MCF 10A (cell line): ENCODE data around the gene DCTN3. TPM values are rescaled to one million over a fixed set of nuclear protein-coding genes. Genes with fewer than 3 reads are reported as not detected.

Source experiments
- BruUV-seq: library from RNA; stranded (reverse); fragments of 400-500 nt; replicated peaks from 2 replicates; lab custom pipeline; 2021; lab: Mats Ljungman, UMichigan
- CTCF ChIA-PET: fragments of 300-600 bp; sonication (Branson Sonifier 250); formaldehyde crosslinking; extraction: SDS; loops from one replicate; lab custom pipeline; 2021; ENCODE audit warnings: antibody characterized with exemption, inconsistent platforms; lab: Yijun Ruan, JAX
- POLR2A ChIA-PET: fragments of 300-600, 350-650 bp; sonication (Branson Sonifier 250); formaldehyde crosslinking; extraction: SDS; loops from one replicate; lab custom pipeline; 2020; ENCODE audit warnings: antibody characterized with exemption, inconsistent platforms; lab: Yijun Ruan, JAX
- DNase-seq: peaks from one replicate; pipeline ENCODE4 v3.0.0-alpha.2; 2018; ENCODE audit not compliant: unreplicated experiment
- H3K27ac Mint-ChIP-seq: one replicate; pipeline ENCODE4 v1.8.0; 2022; ENCODE audit warnings: mild to moderate bottlenecking, low read depth, mixed read lengths; ENCODE audit not compliant: unreplicated experiment
- H3K27me3 Mint-ChIP-seq: one replicate; pipeline ENCODE4 v1.8.0; 2022; ENCODE audit warnings: mixed read lengths; ENCODE audit not compliant: insufficient read depth, unreplicated experiment
- H3K36me3 Mint-ChIP-seq: one replicate; pipeline ENCODE4 v1.8.0; 2022; ENCODE audit warnings: mild to moderate bottlenecking, moderate library complexity, mixed read lengths; ENCODE audit not compliant: insufficient read depth, unreplicated experiment
- H3K4me1 Mint-ChIP-seq: one replicate; pipeline ENCODE4 v1.8.0; 2022; ENCODE audit warnings: mixed read lengths; ENCODE audit not compliant: insufficient read depth, unreplicated experiment
- H3K4me3 Mint-ChIP-seq: one replicate; pipeline ENCODE4 v1.8.0; 2022; ENCODE audit warnings: mild to moderate bottlenecking, moderate library complexity, mixed read lengths; ENCODE audit not compliant: unreplicated experiment
- H3K9me3 Mint-ChIP-seq: one replicate; pipeline ENCODE4 v1.8.0; 2022; ENCODE audit warnings: mixed read lengths; ENCODE audit not compliant: unreplicated experiment
- intact Hi-C: fragments of 100-400 bp; cut with micrococcal nuclease; formaldehyde crosslinking; loops from 2 replicates; pipeline ENCODE4 v1.14.1; 2022
- total RNA-seq: library from RNA; stranded (reverse); gene quantifications from 2 replicates; pipeline ENCODE4 v1.2.3, GENCODE V29; 2022
- TF ChIP-seq, protein P1 (sequence below): fragments of 200-600 bp; IDR thresholded peaks from one replicate; pipeline ENCODE4 v1.8.0; 2022; ENCODE audit warnings: antibody characterized with exemption, mild to moderate bottlenecking; ENCODE audit not compliant: unreplicated experiment

The DCTN3 gene
- total RNA-seq, 1 experiment from 2014 or later, result 88.5 TPM

DNA sequence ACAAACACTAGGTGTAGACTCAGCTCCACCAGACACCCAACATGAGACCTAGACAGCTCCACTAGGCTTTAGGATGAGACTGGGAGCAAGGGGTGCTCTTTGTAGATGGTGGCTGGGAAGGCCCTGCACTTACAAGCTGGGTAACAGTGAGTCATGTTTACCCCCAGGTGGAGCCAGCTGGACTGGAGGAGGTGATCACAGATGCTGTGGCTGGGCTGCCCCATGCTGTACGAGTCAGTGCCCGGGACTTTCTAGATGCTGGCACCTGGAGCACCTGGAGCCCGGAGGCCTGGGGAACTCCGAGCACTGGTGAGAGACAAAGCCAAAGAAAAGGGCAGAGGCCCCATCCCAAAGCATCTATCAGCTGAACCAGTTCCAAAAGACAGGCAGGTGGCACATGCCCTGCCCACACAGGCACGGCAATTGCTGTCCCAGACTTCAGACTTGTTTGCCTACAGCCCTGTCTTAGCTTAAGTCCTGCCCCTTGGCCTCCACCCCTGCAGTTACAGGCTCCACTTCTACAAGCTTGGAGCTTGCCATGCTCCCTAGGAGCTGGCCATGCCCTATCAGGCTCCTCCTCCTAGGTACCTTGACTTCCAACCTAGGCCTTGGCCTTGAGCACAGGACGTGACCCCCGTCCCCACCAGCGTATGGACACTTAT is 39.4 kb upstream of the DCTN3 start:
- no TSS peak for BruUV-seq
- peak; percentile 46 for DNase-seq
- Mint-ChIP-seq H3K27me3 (no peaks in the 10 kb centered on the region), H3K4me1 (peaks cover 15% of the 10 kb centered on the region), H3K27ac (no peak overlapping the region), H3K36me3 (no peaks in the 10 kb centered on the region), H3K9me3 (no peaks in the 10 kb centered on the region), H3K4me3 (no peak overlapping the region)
- POLR2A ChIA-PET, result interaction anchor here (0.8 to 1.6 kb wide), 3 partner anchors 13 to 39 kb away, joined by 4 to 8 read pairs (median 5); partner anchors contain the start of genes DCTN3 and GALT
- TF ChIP-seq, protein P1, sequence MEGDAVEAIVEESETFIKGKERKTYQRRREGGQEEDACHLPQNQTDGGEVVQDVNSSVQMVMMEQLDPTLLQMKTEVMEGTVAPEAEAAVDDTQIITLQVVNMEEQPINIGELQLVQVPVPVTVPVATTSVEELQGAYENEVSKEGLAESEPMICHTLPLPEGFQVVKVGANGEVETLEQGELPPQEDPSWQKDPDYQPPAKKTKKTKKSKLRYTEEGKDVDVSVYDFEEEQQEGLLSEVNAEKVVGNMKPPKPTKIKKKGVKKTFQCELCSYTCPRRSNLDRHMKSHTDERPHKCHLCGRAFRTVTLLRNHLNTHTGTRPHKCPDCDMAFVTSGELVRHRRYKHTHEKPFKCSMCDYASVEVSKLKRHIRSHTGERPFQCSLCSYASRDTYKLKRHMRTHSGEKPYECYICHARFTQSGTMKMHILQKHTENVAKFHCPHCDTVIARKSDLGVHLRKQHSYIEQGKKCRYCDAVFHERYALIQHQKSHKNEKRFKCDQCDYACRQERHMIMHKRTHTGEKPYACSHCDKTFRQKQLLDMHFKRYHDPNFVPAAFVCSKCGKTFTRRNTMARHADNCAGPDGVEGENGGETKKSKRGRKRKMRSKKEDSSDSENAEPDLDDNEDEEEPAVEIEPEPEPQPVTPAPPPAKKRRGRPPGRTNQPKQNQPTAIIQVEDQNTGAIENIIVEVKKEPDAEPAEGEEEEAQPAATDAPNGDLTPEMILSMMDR, result no peak
- CTCF ChIA-PET, result interaction anchor here (0.6 to 2.5 kb wide), 3 partner anchors 13 to 1076 kb away, joined by 3 to 9 read pairs (median 4); partner anchors contain the start of gene GALT
- intact Hi-C loops, result no loop called here

DNA sequence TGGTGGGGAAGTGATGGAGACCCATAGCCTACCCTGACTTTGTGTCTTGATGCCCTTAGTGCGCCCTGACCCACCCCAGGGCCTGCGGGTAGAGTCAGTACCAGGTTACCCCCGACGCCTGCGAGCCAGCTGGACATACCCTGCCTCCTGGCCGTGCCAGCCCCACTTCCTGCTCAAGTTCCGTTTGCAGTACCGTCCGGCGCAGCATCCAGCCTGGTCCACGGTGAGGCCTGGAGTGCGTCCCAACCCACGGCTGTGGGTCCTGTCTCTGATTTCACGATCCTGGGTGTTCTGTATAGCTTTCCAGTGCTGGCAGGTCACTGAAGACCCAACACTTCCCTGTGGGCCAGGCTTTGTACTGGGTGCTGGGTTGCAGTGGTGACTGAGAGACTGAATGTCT is 38.2 kb upstream of the DCTN3 start:
- CTCF ChIA-PET, result no interaction called here
- TF ChIP-seq, protein P1, result no peak

DNA sequence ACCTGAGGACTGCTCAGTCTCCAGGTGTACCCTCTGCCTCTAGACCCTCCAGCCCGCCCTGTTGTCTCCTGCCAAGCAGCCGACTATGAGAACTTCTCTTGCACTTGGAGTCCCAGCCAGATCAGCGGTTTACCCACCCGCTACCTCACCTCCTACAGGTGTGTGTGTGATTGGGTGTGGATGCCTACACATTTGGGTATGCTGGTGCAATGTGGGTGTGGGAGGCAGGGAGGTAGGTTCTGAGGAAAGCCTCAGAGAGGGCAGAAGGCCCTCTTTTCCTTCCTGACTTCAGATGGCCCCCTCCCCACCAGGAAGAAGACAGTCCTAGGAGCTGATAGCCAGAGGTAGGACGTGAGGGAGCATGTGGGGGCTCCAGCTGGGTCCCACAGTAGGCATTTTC is 36.7 kb upstream of the DCTN3 start:
- TF ChIP-seq, protein P1, result no peak
- Mint-ChIP-seq H3K4me3 (no peak overlapping the region), H3K27me3 (no peaks in the 10 kb centered on the region), H3K36me3 (no peaks in the 10 kb centered on the region), H3K9me3 (no peaks in the 10 kb centered on the region), H3K27ac (no peak overlapping the region), H3K4me1 (peaks cover 14% of the 10 kb centered on the region)
- POLR2A ChIA-PET, result interaction anchor here (0.6 to 2.2 kb wide), 2 partner anchors 7 to 10 kb away, joined by 3 to 7 read pairs; partner anchors contain the start of gene GALT
- intact Hi-C loops, result no loop called here
- no peak for DNase-seq
- CTCF ChIA-PET, result interaction anchor here (0.6 kb wide), 1 partner anchor 11 kb away, joined by 4 read pairs; the partner anchor contains the start of gene GALT
- no TSS peak for BruUV-seq

More for the DNA sequence above, 38.2 kb upstream of the DCTN3 start:
- POLR2A ChIA-PET, result interaction anchor here (0.7 to 1.0 kb wide), 3 partner anchors 20 to 207 kb away, joined by 3 read pairs; a partner anchor contains a TSS
- intact Hi-C loops, result no loop called here
- Mint-ChIP-seq H3K27me3 (no peaks in the 10 kb centered on the region), H3K27ac (no peak overlapping the region), H3K4me1 (peaks cover 8% of the 10 kb centered on the region), H3K9me3 (no peaks in the 10 kb centered on the region), H3K4me3 (no peak overlapping the region), H3K36me3 (no peaks in the 10 kb centered on the region)
- DNase-seq, result no peak
- no TSS peak for BruUV-seq

- H3K27me3 Mint-ChIP-seq, result no peaks in the 10 kb centered on the region
- CTCF ChIA-PET, result no interaction called here
- no peaks in the 10 kb centered on the region for H3K36me3 Mint-ChIP-seq
- intact Hi-C loops, result no loop called here
- BruUV-seq, result no TSS peak
- H3K4me3 Mint-ChIP-seq, result no peak overlapping the region
- H3K27ac Mint-ChIP-seq, result no peak overlapping the region
- no peaks in the 10 kb centered on the region for H3K9me3 Mint-ChIP-seq
- TF ChIP-seq, protein P1, result no peak
- peaks cover 25% of the 10 kb centered on the region for H3K4me1 Mint-ChIP-seq
- DNase-seq, result no peak
- POLR2A ChIA-PET, result no interaction called here
These were observed 35.1 kb upstream of the DCTN3 start for GRCh38 chr9:34655394-34655793.
